ENCODE results near the gene DBNDD2. TPM values are rescaled to one million over a fixed set of nuclear protein-coding genes. Genes with fewer than 3 reads are reported as not detected.

The DBNDD2 gene
- total RNA-seq, 2 experiments from 2014 or later = 8.1 to 10.0 TPM

GRCh38 chr20:45452772-45453691 is 44.9 kb downstream of the DBNDD2 start:
- ChIA-PET CTCF (interaction anchor here (1.0 to 12.4 kb wide), 11 partner anchors 8 to 331 kb away, joined by 3 to 118 read pairs (median 11); partner anchors contain the start of gene SYS1), POLR2A (interaction anchor here (1.1 kb wide), 1 partner anchor 9 kb away, joined by 3 read pairs; no protein-coding TSS in a partner anchor)
- H3K27me3 Mint-ChIP-seq (ENCODE audit: low read depth) = peaks cover 2% of the 10 kb centered on the region
- H3K27ac Mint-ChIP-seq = no peak overlapping the region
- ATAC-seq (no peak), DNase-seq (no peak)
- H3K36me3 Mint-ChIP-seq (ENCODE audit: low read depth) = no peaks in the 10 kb centered on the region
- no peaks in the 10 kb centered on the region for H3K9me3 Mint-ChIP-seq (ENCODE audit: insufficient read depth)
- H3K4me1 Mint-ChIP-seq (ENCODE audit: low read depth) = peaks cover 3% of the 10 kb centered on the region
- no peak overlapping the region for H3K4me3 Mint-ChIP-seq

GRCh38 chr20:45456632-45457031 is 48.5 kb downstream of the DBNDD2 start:
- Mint-ChIP-seq H3K27ac (no peak overlapping the region), H3K36me3 (ENCODE audit: low read depth) (no peaks in the 10 kb centered on the region), H3K9me3 (ENCODE audit: insufficient read depth) (no peaks in the 10 kb centered on the region), H3K27me3 (ENCODE audit: low read depth) (peaks cover 2% of the 10 kb centered on the region), H3K4me1 (ENCODE audit: low read depth) (no peaks in the 10 kb centered on the region), H3K4me3 (no peak overlapping the region)
- ChIA-PET CTCF (interaction anchor here (1.1 to 12.4 kb wide), 4 partner anchors 8 to 315 kb away, joined by 3 to 118 read pairs (median 66); partner anchors contain the start of gene SYS1), POLR2A (no interaction called here)
- ATAC-seq (peak; percentile 79), DNase-seq (peak; percentile 68)

GRCh38 chr20:45459606-45460005 is 51.5 kb downstream of the DBNDD2 start:
- Mint-ChIP-seq H3K4me3 (no peak overlapping the region), H3K27ac (no peak overlapping the region), H3K4me1 (ENCODE audit: low read depth) (no peaks in the 10 kb centered on the region), H3K27me3 (ENCODE audit: low read depth) (peaks cover 6% of the 10 kb centered on the region), H3K9me3 (ENCODE audit: insufficient read depth) (no peaks in the 10 kb centered on the region), H3K36me3 (ENCODE audit: low read depth) (no peaks in the 10 kb centered on the region)
- ATAC-seq = no peak
- CTCF ChIA-PET = interaction anchor here (0.7 to 6.4 kb wide), 9 partner anchors 9 to 312 kb away, joined by 3 to 36 read pairs (median 4); partner anchors contain the start of gene SYS1
- POLR2A ChIA-PET = no interaction called here
- no peak for DNase-seq

Small RNA genes within 50 kb of the gene (microRNA-seq; reads per million reads assigned to microRNA genes)
- 2.9 reads per million for gene MIR6812

Other genes with a start within 250 kb of the DBNDD2 start
- not detected for gene PI3, start 233.4 kb upstream of the DBNDD2 start, total RNA-seq
- gene SEMG1, start 201.3 kb upstream of the DBNDD2 start, total RNA-seq = not detected
- gene SEMG2, start 186.9 kb upstream of the DBNDD2 start, total RNA-seq = not detected
- not detected for gene SLPI, start 153.7 kb upstream of the DBNDD2 start, total RNA-seq
- not detected for gene RBPJL, start 101.4 kb upstream of the DBNDD2 start, total RNA-seq
- gene MATN4, start 100.0 kb upstream of the DBNDD2 start, total RNA-seq = under 1 TPM in 1 of 2 experiments, not detected in 1; 0.39 TPM
- 1 to 10 TPM; 6.6 to 6.7 TPM for gene SDC4, start 59.9 kb upstream of the DBNDD2 start, total RNA-seq
- gene SYS1, start 45.1 kb upstream of the DBNDD2 start, total RNA-seq = 10 to 100 TPM; 28.0 to 30.8 TPM
- under 1 TPM in 1 of 2 experiments, not detected in 1; 0.16 TPM for gene TP53TG5, start 30.0 kb upstream of the DBNDD2 start, total RNA-seq
- 10 to 100 TPM; 59.6 to 62.4 TPM for gene PIGT, start 7.9 kb downstream of the DBNDD2 start, total RNA-seq
- not detected for gene WFDC2, start 61.5 kb downstream of the DBNDD2 start, total RNA-seq
- gene SPINT3, start 107.3 kb downstream of the DBNDD2 start, total RNA-seq = not detected
- not detected for gene WFDC6, start 131.2 kb downstream of the DBNDD2 start, total RNA-seq
- not detected for gene EPPIN, start 139.1 kb downstream of the DBNDD2 start, total RNA-seq
- gene WFDC8, start 171.0 kb downstream of the DBNDD2 start, total RNA-seq = not detected
- not detected for gene WFDC10A, start 221.4 kb downstream of the DBNDD2 start, total RNA-seq
- not detected for gene WFDC9, start 223.0 kb downstream of the DBNDD2 start, total RNA-seq

Measured in activated CD8-positive, alpha-beta T cell treated with anti-CD3 and anti-CD28 coated beads, Interleukin-2, amount 10 ng/mL, durations not matched to agents 7 days and 5 days (primary cell).